Limb (tissue), 2 donors: Measurements from ENCODE around the gene MTERF4.

ENCODE experiments used
- DNase-seq, 2 donors: peaks; one replicate each; pipeline ENCODE4 v3.0.0-alpha.2; 2016; ENCODE audit errors: extremely low spot score in 2 of 2

MTERF4 gene

DNA sequence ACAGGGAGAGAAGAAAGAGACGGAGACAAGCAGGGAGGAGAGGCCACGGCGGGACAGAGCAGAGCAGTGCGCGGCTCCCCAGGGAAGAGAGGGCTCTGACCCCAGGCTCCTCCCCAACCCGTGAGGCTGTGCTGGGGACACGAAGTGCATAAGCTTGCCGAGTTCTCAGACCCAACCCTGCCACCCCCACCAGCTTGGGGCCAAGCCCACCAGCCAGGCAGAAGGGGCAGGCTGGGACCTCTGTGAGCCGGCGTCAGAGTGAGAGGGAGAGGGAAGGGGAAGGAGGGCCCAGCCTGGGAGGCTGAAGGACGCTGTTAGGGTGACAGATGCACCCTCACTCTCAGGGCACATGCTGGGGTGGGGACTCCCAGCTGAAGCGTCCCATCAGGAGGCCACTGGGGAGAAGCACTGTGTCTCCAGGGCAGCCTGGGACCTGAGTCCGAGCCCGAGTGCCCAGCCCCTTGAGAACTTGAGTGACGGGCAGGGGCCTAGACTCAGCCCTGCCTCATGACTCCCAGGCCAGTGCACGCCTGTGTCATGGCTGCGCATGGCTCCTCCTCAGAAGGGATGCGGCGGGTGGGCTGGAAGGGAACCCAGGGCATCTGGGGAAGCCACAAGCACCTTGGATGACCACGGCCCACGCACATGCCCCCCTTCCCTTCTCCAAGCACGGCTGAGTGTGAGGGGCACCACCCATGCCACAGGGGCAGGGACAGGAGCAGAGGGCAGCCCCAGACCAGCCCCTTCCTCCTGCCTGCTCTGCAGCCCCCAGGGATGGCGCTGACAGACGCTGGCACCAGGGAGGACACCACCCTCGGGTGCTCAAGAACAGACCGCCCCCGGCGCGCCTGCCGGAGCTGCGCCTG is 31.0 kb downstream of the MTERF4 start:
- no peak for DNase-seq

DNA sequence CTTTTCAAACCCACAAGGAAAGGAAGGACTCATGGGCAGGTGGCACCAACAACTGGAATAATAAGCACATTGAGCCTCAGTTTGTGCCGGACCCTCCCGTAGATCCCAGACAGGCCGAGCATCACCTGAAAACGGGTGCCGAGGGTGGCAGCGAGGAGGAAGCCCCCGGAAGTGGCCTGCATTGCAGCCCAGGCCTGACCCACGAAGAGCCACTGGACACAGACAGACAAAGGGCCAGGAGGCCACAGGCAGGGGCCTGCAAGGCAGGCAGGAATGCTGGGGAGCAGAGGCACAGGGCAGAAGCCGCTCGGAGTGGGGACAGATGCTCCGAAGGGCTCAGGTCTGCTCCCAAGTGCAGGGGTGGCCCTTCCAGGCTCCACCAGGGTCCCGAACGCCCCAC is 31.7 kb downstream of the MTERF4 start:
- DNase-seq = no peak

- DNase-seq = no peak
Observed at GRCh38 chr2:241069821-241070281, 32.2 kb downstream of the MTERF4 start.

DNA sequence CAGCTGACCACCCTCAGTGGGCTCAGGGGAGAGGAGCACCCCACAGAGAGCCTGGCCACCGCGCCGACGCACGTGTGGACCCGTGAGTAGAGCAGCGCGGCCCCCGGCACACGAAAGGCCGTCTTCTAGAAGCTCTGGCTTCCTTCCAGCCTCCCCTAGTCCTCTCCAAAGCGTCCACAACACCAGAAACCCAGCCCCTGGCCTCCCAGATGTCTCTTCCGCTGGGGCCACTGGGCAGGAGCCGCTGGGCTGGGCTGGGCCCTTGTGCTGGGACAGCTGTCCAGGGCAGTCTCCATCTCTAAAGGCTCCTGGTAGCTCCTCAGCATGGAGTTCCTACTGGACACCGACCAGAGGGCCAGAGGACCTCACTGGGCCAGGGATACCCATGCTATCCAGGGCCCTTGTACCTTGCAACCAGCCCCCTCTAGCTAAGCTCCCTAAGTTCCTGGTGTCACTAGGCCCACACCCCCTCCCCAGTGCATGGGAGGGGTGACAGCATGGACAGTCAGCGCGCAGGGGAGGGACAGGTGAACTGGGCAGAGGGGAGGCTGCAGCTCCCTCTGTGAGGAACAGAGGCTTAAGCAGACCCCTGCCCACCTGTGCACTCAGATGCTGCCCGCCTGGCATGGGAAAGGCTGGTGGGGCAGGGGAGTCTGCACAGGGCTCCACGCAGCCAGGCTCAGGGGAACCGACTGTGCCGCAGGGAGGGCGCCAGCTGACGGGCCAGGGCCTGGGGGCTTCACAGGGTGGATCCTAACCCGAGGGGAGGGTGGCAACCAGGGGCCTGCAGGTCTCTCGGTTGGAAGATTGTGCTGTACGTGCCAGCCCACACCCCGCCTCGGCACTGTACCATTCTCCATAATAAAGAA is 32.9 kb downstream of the MTERF4 start:
- DNase-seq = peak in 1 of 2 donors; percentile 22

GRCh38 chr2:241068136-241068941 is 33.7 kb downstream of the MTERF4 start:
- DNase-seq = no peak

DNA sequence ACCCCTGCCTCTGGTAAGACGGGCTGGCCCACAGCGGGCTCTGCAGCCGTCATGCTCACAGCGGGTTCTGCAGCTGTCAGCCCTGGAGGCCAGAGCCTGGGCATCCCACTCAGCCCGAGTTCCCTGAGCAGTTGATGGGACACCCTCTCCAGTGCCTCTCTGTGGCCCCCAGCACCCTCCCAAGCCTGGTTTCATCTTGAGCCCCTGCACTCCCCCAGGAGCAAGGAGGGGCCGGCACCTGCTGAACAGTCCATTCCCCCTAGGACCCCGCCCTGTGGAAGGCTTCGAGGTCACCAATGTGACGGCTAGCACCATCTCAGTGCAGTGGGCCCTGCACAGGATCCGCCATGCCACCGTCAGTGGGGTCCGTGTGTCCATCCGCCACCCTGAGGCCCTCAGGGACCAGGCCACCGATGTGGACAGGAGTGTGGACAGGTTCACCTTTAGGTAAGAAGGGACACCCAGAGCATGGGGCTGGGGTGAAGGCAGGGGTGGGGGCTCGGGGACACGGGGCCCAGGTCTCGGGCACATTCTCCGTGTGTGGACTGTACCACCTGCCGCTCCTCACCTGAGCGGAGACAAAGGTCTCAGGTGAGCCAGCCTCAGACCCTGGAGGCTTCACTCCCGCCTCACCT is 34.5 kb downstream of the MTERF4 start:
- no peak for DNase-seq

- peak in 1 of 2 donors; percentile 54 for DNase-seq
Observed at GRCh38 chr2:241066893-241067341, 35.2 kb downstream of the MTERF4 start.

DNA sequence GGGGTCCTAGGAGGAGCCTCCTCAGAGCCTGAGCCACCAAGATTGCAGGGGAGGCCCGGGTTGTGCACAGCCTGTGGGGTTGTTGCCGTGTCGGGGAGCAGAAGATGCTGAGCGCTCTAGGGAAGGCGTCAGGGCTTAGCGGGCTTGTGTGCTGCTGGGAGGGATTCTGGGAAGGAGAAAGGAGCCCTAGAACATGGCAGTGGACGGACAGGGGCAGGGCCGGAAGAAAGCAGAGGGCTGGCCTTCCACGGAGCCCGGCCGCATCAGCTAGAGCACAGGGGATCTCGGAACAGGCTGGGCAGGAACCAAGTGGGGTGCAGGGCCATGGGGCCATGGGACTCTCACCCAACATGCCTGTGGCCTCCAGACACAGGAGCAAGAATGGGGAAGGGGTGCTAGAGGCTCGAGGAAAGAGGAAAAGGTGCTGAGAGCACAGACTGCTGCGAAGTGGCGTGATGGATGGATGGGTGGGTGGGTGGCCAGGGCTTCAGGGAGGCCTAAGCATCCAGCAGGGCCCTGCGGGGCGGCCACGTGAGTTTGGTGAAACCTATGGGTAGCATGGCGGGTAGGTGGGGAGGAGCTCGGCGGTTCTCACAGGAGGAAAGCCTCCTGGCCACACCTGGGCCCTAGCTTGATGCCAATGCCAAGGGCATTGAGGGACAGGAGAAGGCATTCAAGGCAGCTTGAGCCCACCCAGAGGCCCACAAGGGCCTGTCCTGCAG is 35.8 kb downstream of the MTERF4 start:
- DNase-seq = no peak

GRCh38 chr2:241065355-241065803 is 36.7 kb downstream of the MTERF4 start:
- DNase-seq = peak in 1 of 2 donors; percentile 27

- DNase-seq = peak in 1 of 2 donors; percentile 20
Observed at GRCh38 chr2:241064802-241065354, 37.2 kb downstream of the MTERF4 start.

- peak in 1 of 2 donors; percentile 34 for DNase-seq
Observed at GRCh38 chr2:241064008-241064801, 37.9 kb downstream of the MTERF4 start.

GRCh38 chr2:241063587-241063986 is 38.5 kb downstream of the MTERF4 start:
- DNase-seq = no peak

DNA sequence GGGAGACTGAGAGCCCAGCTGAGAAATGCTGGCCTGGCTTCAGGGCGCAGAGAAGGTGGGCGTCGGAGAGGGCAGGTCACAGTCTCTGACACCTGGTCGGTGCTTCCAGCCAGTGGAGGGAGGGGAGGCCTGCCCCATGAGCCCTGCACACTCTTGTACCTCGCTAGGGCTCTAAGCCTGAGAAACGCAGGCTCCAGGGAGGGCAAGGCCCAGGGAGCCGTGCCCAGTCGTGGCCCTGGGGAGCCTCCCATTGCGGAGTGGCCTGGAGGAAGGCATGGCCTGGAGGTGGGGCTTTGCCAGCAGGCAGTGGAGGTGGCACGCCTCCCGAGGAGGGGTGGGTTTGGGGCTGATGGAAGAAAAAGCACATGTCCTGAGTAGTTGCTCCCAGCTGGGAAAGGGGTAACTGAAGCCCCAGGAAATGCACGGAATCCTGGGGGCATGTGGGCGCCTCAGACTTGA is 39.0 kb downstream of the MTERF4 start:
- peak in 1 of 2 donors; percentile 26 for DNase-seq

DNA sequence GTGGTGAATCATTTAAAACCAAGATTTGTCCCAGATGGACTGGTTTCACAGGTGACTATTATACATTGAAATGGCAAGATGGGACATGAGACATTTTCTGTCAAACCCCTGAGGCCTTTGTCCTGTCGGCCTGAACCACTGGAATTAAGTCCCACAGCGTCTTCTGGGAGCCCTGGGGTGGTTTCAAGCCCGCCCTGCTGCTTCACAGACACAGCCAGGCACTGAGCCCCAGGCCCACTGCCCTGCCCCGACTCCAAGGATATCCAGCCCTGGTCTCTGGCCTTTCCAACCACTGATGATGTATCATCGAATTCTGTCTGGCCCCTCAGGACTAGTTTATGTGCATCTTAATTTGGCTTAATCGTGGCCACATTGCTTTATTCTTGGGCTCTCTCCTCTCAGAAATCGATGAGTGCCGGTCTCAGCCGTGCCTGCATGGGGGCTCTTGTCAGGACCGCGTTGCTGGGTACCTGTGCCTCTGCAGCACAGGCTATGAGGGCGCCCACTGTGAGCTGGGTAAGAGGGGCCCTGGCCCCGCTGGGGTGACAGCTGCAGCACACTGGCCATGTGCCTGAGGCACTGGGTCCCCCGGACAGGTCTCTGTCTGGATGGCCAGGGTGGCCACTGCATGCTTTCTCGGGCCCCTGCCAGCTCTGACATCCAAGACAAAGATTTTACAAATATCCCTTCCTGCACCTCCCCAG is 39.5 kb downstream of the MTERF4 start:
- DNase-seq = peak in 1 of 2 donors; percentile 21

GRCh38 chr2:241061275-241061674 is 40.8 kb downstream of the MTERF4 start:
- no peak for DNase-seq

GRCh38 chr2:241053576-241054251 is 48.4 kb downstream of the MTERF4 start:
- no peak for DNase-seq

DNA sequence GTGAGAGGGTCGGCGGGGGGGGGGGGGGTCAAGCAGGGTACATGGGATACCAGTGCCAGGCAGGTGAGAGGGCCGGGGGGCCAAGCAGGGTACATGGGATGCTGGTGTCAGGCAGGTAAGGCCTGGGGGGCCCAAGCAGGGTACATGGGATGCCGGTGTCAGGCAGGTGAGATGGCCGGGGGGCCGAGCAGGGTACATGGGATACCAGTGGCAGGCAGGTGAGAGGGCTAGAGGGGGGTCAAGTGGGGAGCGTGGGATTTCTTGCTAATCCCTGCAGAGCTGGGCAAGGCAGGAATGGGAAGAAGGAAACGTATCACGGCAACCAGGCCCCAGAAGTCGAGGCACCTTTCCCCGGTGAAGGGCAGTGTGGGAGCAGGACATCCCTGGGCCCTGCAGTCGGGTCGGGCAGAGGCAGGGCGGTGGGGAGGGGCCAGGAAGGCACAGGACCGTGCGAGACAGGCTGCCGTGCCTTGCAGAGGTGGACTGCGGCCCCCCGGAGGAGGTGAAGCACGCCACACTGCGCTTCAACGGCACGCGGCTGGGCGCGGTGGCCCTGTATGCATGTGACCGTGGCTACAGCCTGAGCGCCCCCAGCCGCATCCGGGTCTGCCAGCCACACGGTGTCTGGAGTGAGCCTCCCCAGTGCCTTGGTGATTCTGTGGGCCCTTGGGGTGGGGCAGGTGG is 49.3 kb downstream of the MTERF4 start:
- no peak for DNase-seq
